Endothelial cell of umbilical vein (primary cell): ENCODE measurements around the gene CCNYL1. TPM values are rescaled to one million over a fixed set of nuclear protein-coding genes. Genes with fewer than 3 reads are reported as not detected.

Experiments used
- BruUV-seq: library from RNA; stranded (reverse); fragments of 400-500 nt; replicated peaks from 2 replicates; lab custom pipeline; 2021; lab: Mats Ljungman, UMichigan
- CTCF ChIA-PET: fragments of 300-600, 350-600 bp; sonication (Branson Sonifier 250); formaldehyde crosslinking; loops from one replicate; lab custom pipeline; 2021; ENCODE audit warnings: antibody characterized with exemption, inconsistent platforms; lab: Charles Lee
- POLR2A ChIA-PET: fragments of 300-600, 350-600 bp; sonication (Branson Sonifier 250); formaldehyde crosslinking; loops from one replicate; lab custom pipeline; 2021; ENCODE audit warnings: antibody characterized with exemption, inconsistent platforms; lab: Charles Lee
- DNase-seq: peaks from one replicate; pipeline ENCODE4 v3.0.0-alpha.2; 2011; ENCODE audit warnings: low read depth, low spot score
- FAIRE-seq: peaks from 2 replicates; lab custom pipeline; 2011; peaks lifted over from hg19 to GRCh38; lab: Jason Lieb, UNC
- H2AFZ ChIP-seq: 2 replicates; pipeline ENCODE4 v1.6.0; 2012; ENCODE audit warnings: low read depth, low read length, control low read depth, inconsistent platforms
- H3K27ac ChIP-seq: 2 replicates; pipeline ENCODE4 v1.5.1; 2011; ENCODE audit warnings: low read depth, mild to moderate bottlenecking, control low read depth, low read length, moderate library complexity; ENCODE audit not compliant: insufficient read depth
- H3K27me3 ChIP-seq, 2 experiments: 2 replicates each; pipeline versions ENCODE4 v1.6.0 to v1.6.1; 2011; ENCODE audit warnings: low read length in 2 of 2, mixed read lengths in 1 of 2; ENCODE audit not compliant: control insufficient read depth in 2 of 2, insufficient read depth in 2 of 2
- H3K36me3 ChIP-seq, 2 experiments: 2 replicates in 1 of 2; 3 replicates in 1 of 2; pipeline ENCODE4 v1.5.1; 2011; ENCODE audit warnings: low read length in 2 of 2, mild to moderate bottlenecking in 1 of 2, moderate library complexity in 1 of 2; ENCODE audit not compliant: control insufficient read depth in 2 of 2, insufficient read depth in 2 of 2; ENCODE audit errors: extremely low read depth in 1 of 2
- H3K4me1 ChIP-seq: 3 replicates; pipeline ENCODE4 v1.5.1; 2011; ENCODE audit warnings: mild to moderate bottlenecking, low read length; ENCODE audit not compliant: control insufficient read depth, insufficient read depth; ENCODE audit errors: extremely low read depth
- H3K4me2 ChIP-seq: 2 replicates; pipeline ENCODE4 v1.6.1; 2011; ENCODE audit warnings: low read length, control low read depth, mixed read lengths; ENCODE audit not compliant: insufficient read depth
- H3K4me3 ChIP-seq, 3 experiments: fragments of 200-600 bp in 1 of 3; sonication (generic), shearing (Covaris generic) in 1 of 3; replicated peaks in 1 of 3; 2 replicates each; pipeline ENCODE4 v1.5.1; 2011 to 2016; ENCODE audit warnings: control low read depth in 3 of 3, low read length in 3 of 3, mild to moderate bottlenecking in 2 of 3, inconsistent platforms in 1 of 3, low read depth in 1 of 3, moderate library complexity in 1 of 3; ENCODE audit not compliant: insufficient read depth in 1 of 3
- H3K79me2 ChIP-seq: 2 replicates; pipeline ENCODE4 v1.6.0; 2012; ENCODE audit warnings: low read length, inconsistent platforms; ENCODE audit not compliant: control insufficient read depth, insufficient read depth
- H3K9ac ChIP-seq: replicated peaks from 2 replicates; pipeline ENCODE3; 2011; ENCODE audit warnings: low read length, control low read depth; ENCODE audit not compliant: insufficient read depth; ENCODE audit errors: extremely low read depth
- H3K9me1 ChIP-seq: replicated peaks from 3 replicates; pipeline ENCODE4 v1.6.0; 2011; ENCODE audit warnings: mild to moderate bottlenecking, low read length; ENCODE audit not compliant: control insufficient read depth, insufficient read depth; ENCODE audit errors: extremely low read depth
- H3K9me3 ChIP-seq: replicated peaks from 2 replicates; pipeline ENCODE4 v1.5.1; 2012; ENCODE audit warnings: low read length, inconsistent platforms; ENCODE audit not compliant: control insufficient read depth, insufficient read depth
- H4K20me1 ChIP-seq: replicated peaks from 2 replicates; pipeline ENCODE3; 2011; ENCODE audit warnings: mild to moderate bottlenecking, low read length; ENCODE audit not compliant: control insufficient read depth, insufficient read depth; ENCODE audit errors: extremely low read depth
- CTCF ChIP-seq, 2 donors: IDR thresholded peaks; 1 replicate in 1 of 2; 2 replicates in 1 of 2; pipeline ENCODE4 v1.5.1; 2011; ENCODE audit warnings: low read length in 2 of 2, mild to moderate bottlenecking in 2 of 2, moderate library complexity in 2 of 2, control low read depth in 1 of 2, inconsistent platforms in 1 of 2, low read depth in 1 of 2; ENCODE audit not compliant: insufficient read depth in 1 of 2; ENCODE audit errors: extremely low read depth in 1 of 2
- EZH2 ChIP-seq: IDR thresholded peaks from 2 replicates; pipeline ENCODE4 v1.6.1; 2012; ENCODE audit warnings: borderline replicate concordance, low read depth, mild to moderate bottlenecking, moderate library complexity, low read length, inconsistent platforms; ENCODE audit not compliant: severe bottlenecking
- FOS ChIP-seq: IDR thresholded peaks from 2 replicates; pipeline ENCODE4 v1.6.1; 2011; ENCODE audit warnings: mild to moderate bottlenecking, low read length, moderate library complexity, borderline replicate concordance; ENCODE audit not compliant: insufficient read depth
- GATA2 ChIP-seq: IDR thresholded peaks from 2 replicates; pipeline ENCODE4 v1.7.0; 2011; ENCODE audit warnings: low read depth, mild to moderate bottlenecking, moderate library complexity, mixed read lengths, low read length; ENCODE audit not compliant: insufficient read length, insufficient read depth
- JUN ChIP-seq: IDR thresholded peaks from 2 replicates; pipeline ENCODE4 v1.6.1; 2011; ENCODE audit warnings: borderline replicate concordance, low read depth; ENCODE audit not compliant: insufficient read length, insufficient read depth
- MAX ChIP-seq: IDR thresholded peaks from 2 replicates; pipeline ENCODE4 v1.6.1; 2011; ENCODE audit not compliant: insufficient read depth, insufficient read length
- MYC ChIP-seq: IDR thresholded peaks from one replicate; pipeline ENCODE4 v1.6.1; 2011; ENCODE audit warnings: mild to moderate bottlenecking, low read depth, low read length
- POLR2A ChIP-seq: IDR thresholded peaks from 2 replicates; pipeline ENCODE4 v1.6.1; 2012; ENCODE audit warnings: low read depth, mild to moderate bottlenecking, control low read depth, low read length
- POLR2AphosphoS5 ChIP-seq: IDR thresholded peaks from 2 replicates; pipeline ENCODE4 v1.6.1; 2012; ENCODE audit warnings: low read depth, mild to moderate bottlenecking, control low read depth, low read length, moderate library complexity; ENCODE audit not compliant: insufficient read depth
- dilution Hi-C: fragments of 300-500 bp; cut with MboI; formaldehyde crosslinking; loops from one replicate; pipeline ENCODE4 v1.15.0; 2019; ENCODE audit warnings: low sequenced_read_pairs; ENCODE audit not compliant: extremely low pct_ligation_motif_present
- intact Hi-C: fragments of 100-400 bp; cut with micrococcal nuclease; formaldehyde crosslinking; loops from one replicate; pipeline ENCODE4 v1.10.0; 2022
- polyA plus RNA-seq, 4 experiments: library from polyadenylated mRNA; depleted of rRNA in 3 of 4; stranded (reverse) in 3 of 4; unstranded in 1 of 4; fragments of >200 nt; gene quantifications; 2 replicates each; pipeline versions ENCODE4 v1.2.1 to v1.2.3, GENCODE V29; 2011 to 2012; ENCODE audit warnings: missing spikeins in 1 of 4
- total RNA-seq: library from RNA; stranded (reverse); gene quantifications from 2 replicates; pipeline ENCODE4 v1.2.3, GENCODE V29; 2021

CCNYL1 gene
- total and polyA plus RNA-seq, 2 donors (not counting 3 experiments of a cell fraction or from before 2014, with no cell fraction given): 15.2 to 49.3 TPM

DNA sequence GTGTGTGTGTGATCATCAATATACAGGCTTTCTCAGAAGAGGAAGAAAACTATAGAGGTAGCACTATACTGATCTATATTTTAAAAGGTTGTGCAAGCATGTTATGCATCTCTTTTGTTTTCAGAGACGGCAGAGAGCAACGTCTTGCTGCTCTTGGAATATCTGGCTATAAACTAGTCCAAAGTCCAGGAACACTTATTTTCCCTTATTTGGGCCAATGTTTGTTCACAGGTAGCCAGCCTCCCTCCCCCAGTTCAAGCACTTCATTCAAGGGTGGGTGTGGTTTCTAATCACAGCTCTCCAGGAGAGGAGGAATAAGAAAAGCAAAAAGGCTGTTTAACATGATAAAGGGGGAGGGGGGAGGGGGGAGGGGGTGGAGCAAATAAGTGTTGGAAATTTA lies 54.1 kb downstream of the CCNYL1 start:
- no TSS peak for BruUV-seq
- no peaks in the 10 kb centered on the region for H3K9me1 ChIP-seq
- H3K9me3 ChIP-seq: no peaks in the 10 kb centered on the region
- H3K9ac ChIP-seq: no peak overlapping the region
- no peak overlapping the region for H3K4me3 ChIP-seq
- H3K36me3 ChIP-seq: no peaks in the 10 kb centered on the region
- DNase-seq: no peak
- H3K4me2 ChIP-seq: no peak overlapping the region
- intact Hi-C loops: loop anchor here (10.0 kb wide), 1 partner anchor 489 kb away; the partner anchor contains the start of gene IDH1
- no peaks in the 10 kb centered on the region for H3K27me3 ChIP-seq
- dilution Hi-C loops: no loop called here
- H3K79me2 ChIP-seq: no peaks in the 10 kb centered on the region
- H4K20me1 ChIP-seq: no peaks in the 10 kb centered on the region
- TF ChIP-seq POLR2A (no peak), EZH2 (no peak), POLR2AphosphoS5 (no peak), FOS (no peak), MAX (no peak), JUN (no peak), CTCF (IDR thresholded peaks at IDR 0.05; ENCODE audit: extremely low read depth in 1 of 2, insufficient read depth in 1 of 2, low read depth in 1 of 2, low read length in 2 of 2) (no peak), GATA2 (no peak), MYC (no peak)
- H2AFZ ChIP-seq: no peak overlapping the region
- no peak for FAIRE-seq
- ChIA-PET CTCF (interaction anchor here (1.1 to 5.5 kb wide), 4 partner anchors 20 to 274 kb away, joined by 3 to 54 read pairs (median 7); no protein-coding TSS in a partner anchor), POLR2A (interaction anchor here (0.6 kb wide), 1 partner anchor 801 kb away, joined by 3 read pairs; no protein-coding TSS in a partner anchor)
- H3K27ac ChIP-seq: no peak overlapping the region
- peaks cover 16% of the 10 kb centered on the region for H3K4me1 ChIP-seq
